ENCODE data around the gene ZEB1.

DNA sequence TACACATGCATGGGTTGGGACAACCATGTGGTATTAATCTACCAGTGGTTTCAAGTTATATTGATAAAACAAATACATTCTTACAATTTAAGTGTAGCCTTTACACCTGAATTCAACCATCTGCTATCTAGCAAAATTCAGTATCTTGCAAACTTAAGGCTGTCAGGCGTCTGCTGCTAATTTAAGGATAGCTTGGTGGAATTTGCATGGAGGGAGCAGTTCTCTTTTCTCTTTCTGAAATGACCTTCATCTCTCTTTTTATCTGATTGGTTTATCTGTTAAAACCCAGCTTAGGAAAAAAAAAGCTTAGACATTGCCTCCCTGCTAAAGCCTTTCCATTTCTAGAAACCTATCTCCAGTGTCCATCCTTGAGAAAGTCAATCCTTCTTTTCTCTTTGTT lies 102.3 kb downstream of the ZEB1 start:
- TF ChIP-seq POLR2A (IDR thresholded peaks at IDR 0.05) = no peak
- TF ChIP-seq, protein P1, sequence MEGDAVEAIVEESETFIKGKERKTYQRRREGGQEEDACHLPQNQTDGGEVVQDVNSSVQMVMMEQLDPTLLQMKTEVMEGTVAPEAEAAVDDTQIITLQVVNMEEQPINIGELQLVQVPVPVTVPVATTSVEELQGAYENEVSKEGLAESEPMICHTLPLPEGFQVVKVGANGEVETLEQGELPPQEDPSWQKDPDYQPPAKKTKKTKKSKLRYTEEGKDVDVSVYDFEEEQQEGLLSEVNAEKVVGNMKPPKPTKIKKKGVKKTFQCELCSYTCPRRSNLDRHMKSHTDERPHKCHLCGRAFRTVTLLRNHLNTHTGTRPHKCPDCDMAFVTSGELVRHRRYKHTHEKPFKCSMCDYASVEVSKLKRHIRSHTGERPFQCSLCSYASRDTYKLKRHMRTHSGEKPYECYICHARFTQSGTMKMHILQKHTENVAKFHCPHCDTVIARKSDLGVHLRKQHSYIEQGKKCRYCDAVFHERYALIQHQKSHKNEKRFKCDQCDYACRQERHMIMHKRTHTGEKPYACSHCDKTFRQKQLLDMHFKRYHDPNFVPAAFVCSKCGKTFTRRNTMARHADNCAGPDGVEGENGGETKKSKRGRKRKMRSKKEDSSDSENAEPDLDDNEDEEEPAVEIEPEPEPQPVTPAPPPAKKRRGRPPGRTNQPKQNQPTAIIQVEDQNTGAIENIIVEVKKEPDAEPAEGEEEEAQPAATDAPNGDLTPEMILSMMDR (IDR thresholded peaks at IDR 0.05) = no peak

Measured in ovary (tissue), 3 donors.